Right atrium auricular region (tissue), 2 donors: Measurements from ENCODE around the gene TSPOAP1. TPM values are rescaled to one million over a fixed set of nuclear protein-coding genes. Genes with fewer than 3 reads are reported as not detected.

ENCODE experiments used
- DNase-seq: peaks from one replicate; pipeline ENCODE4 v3.0.0-alpha.2; 2019; ENCODE audit warnings: low spot score
- H3K27ac ChIP-seq, 2 donors: fragments of 200-600 bp; sonication (generic); 1 replicate in 1 of 2; 2 replicates in 1 of 2; pipeline ENCODE4 v1.5.1; 2016 to 2019
- H3K27me3 ChIP-seq, 2 donors: fragments of 200-600 bp; sonication (generic); one replicate each; pipeline versions ENCODE4 v1.5.1 to v1.6.0; 2017 to 2019
- H3K36me3 ChIP-seq: fragments of 200-600 bp; sonication (generic); one replicate; pipeline ENCODE4 v1.5.1; 2016
- H3K4me1 ChIP-seq, 2 donors: fragments of 200-600 bp; sonication (generic); one replicate each; pipeline versions ENCODE4 v1.5.1 to v1.6.0; 2017 to 2019
- H3K4me3 ChIP-seq, 2 donors: fragments of 200-600 bp; sonication (generic); 1 replicate in 1 of 2; 2 replicates in 1 of 2; pipeline ENCODE4 v1.5.1; 2017 to 2019; ENCODE audit warnings: mild to moderate bottlenecking in 1 of 2, moderate library complexity in 1 of 2
- H3K9me3 ChIP-seq, 2 donors: fragments of 200-600 bp; sonication (generic); one replicate each; pipeline ENCODE4 v1.5.1; 2019
- CTCF ChIP-seq, 2 donors: fragments of 200-600 bp; sonication (generic); IDR thresholded peaks; one replicate each; pipeline ENCODE4 v1.5.1; 2019; ENCODE audit warnings: antibody characterized with exemption in 2 of 2
- total RNA-seq, 2 donors: library from RNA; depleted of rRNA; stranded (reverse); fragments of >200 nt; gene quantifications; one replicate each; pipeline ENCODE4 v1.1.0, GENCODE V29; 2016

Gene TSPOAP1
- total RNA-seq, 2 donors from 2014 or later, result 6.1 to 8.5 TPM

- H3K4me3 ChIP-seq, result no peak overlapping the region
- no peaks in the 10 kb centered on the region for H3K4me1 ChIP-seq
- DNase-seq, result no peak
- no peak for TF ChIP-seq CTCF (IDR thresholded peaks at IDR 0.05)
- H3K36me3 ChIP-seq, result no peaks in the 10 kb centered on the region
- H3K27me3 ChIP-seq, result no peaks in the 10 kb centered on the region
- H3K9me3 ChIP-seq, result peaks cover 0 to 4% of the 10 kb centered on the region in 2 donors
- no peak overlapping the region for H3K27ac ChIP-seq
These were observed 26.2 kb downstream of the TSPOAP1 start for GRCh38 chr17:58302171-58302918.

DNA sequence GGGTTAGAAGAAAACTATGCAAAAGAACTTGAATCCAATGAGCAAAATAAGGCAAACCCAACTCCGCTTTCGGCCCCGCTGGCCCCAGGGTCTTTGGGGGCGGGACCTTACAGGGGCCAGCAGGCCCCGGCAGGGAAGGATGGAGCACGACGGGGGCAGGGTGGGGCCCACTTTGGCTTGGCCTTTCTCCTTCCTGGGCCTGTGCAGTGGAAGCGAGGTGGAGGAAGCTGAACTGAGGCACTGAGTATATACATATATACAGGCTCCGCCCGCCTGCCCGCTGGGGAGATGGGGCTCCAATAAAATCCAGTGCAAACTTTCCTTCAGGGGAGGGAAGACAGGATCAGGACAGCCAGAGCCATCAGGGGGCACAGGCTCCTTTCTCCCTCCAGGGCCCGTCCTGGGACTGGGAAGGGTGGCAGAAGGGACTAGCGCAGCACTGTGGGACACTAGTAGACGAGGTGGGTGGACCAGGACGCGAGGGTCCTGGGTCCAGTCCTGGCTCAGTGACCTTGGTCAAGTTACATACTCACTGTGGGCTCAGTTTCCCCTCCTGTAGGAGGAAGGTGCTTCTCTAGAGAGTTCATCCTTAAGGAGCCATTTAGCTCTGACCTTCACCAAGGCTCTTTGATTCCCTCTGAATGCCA, 27.0 kb downstream of the TSPOAP1 start:
- Histone ChIP-seq H3K4me3 (no peak overlapping the region), H3K36me3 (no peaks in the 10 kb centered on the region), H3K9me3 (peaks cover 0 to 4% of the 10 kb centered on the region in 2 donors), H3K27ac (no peak overlapping the region), H3K27me3 (no peaks in the 10 kb centered on the region), H3K4me1 (no peaks in the 10 kb centered on the region)
- no peak for DNase-seq
- TF ChIP-seq CTCF (IDR thresholded peaks at IDR 0.05), result no peak

GRCh38 chr17:58300336-58300735, 28.3 kb downstream of the TSPOAP1 start:
- TF ChIP-seq CTCF (IDR thresholded peaks at IDR 0.05), result no peak
- Histone ChIP-seq H3K4me3 (no peak overlapping the region), H3K4me1 (no peaks in the 10 kb centered on the region), H3K27ac (no peak overlapping the region), H3K9me3 (peaks cover 0 to 4% of the 10 kb centered on the region in 2 donors), H3K36me3 (no peaks in the 10 kb centered on the region), H3K27me3 (no peaks in the 10 kb centered on the region)
- DNase-seq, result no peak

GRCh38 chr17:58294034-58294433, 34.6 kb downstream of the TSPOAP1 start:
- H3K27ac ChIP-seq, result no peak overlapping the region
- H3K36me3 ChIP-seq, result no peaks in the 10 kb centered on the region
- H3K4me1 ChIP-seq, result no peaks in the 10 kb centered on the region
- H3K9me3 ChIP-seq, result peaks cover 0 to 6% of the 10 kb centered on the region in 2 donors
- TF ChIP-seq CTCF (IDR thresholded peaks at IDR 0.05), result no peak
- no peak overlapping the region for H3K4me3 ChIP-seq
- DNase-seq, result no peak
- H3K27me3 ChIP-seq, result no peaks in the 10 kb centered on the region

GRCh38 chr17:58291246-58291645, 37.3 kb downstream of the TSPOAP1 start:
- no peaks in the 10 kb centered on the region for H3K36me3 ChIP-seq
- H3K4me3 ChIP-seq, result no peak overlapping the region
- no peak for TF ChIP-seq CTCF (IDR thresholded peaks at IDR 0.05)
- H3K4me1 ChIP-seq, result no peaks in the 10 kb centered on the region
- no peaks in the 10 kb centered on the region for H3K27me3 ChIP-seq
- peaks cover 0 to 3% of the 10 kb centered on the region in 2 donors for H3K9me3 ChIP-seq
- H3K27ac ChIP-seq, result no peak overlapping the region
- no peak for DNase-seq
